GOT3 (cell line): ENCODE data around the gene LLPH.

Source experiments
- DNase-seq: peaks from one replicate; lab custom pipeline; 2025; ENCODE audit warnings: mixed read lengths; lab: John Stamatoyannopoulos, UW

The LLPH gene

GRCh38 chr12:66090157-66090556, 40.4 kb downstream of the LLPH start:
- DNase-seq: no peak

GRCh38 chr12:66087365-66087943, 43.1 kb downstream of the LLPH start:
- no peak for DNase-seq

GRCh38 chr12:66085998-66086397, 44.6 kb downstream of the LLPH start:
- no peak for DNase-seq

GRCh38 chr12:66085213-66085612, 45.3 kb downstream of the LLPH start:
- DNase-seq: no peak

GRCh38 chr12:66083766-66084165, 46.8 kb downstream of the LLPH start:
- no peak for DNase-seq

- no peak for DNase-seq
Measured at GRCh38 chr12:66082744-66083143, 47.8 kb downstream of the LLPH start.

- DNase-seq: no peak
Measured at GRCh38 chr12:66080791-66081190, 49.8 kb downstream of the LLPH start.

GRCh38 chr12:66077542-66077941, 53.0 kb downstream of the LLPH start:
- no peak for DNase-seq

- DNase-seq: no peak
Measured at GRCh38 chr12:66074561-66074960, 56.0 kb downstream of the LLPH start.

- no peak for DNase-seq
Measured at GRCh38 chr12:66072566-66072965, 58.0 kb downstream of the LLPH start.

- DNase-seq: no peak
Measured at GRCh38 chr12:66072135-66072534, 58.4 kb downstream of the LLPH start.

GRCh38 chr12:66071549-66071948, 59.0 kb downstream of the LLPH start:
- DNase-seq: no peak

- no peak for DNase-seq
Measured at GRCh38 chr12:66070378-66071120, 60.0 kb downstream of the LLPH start.

- no peak for DNase-seq
Measured at GRCh38 chr12:66066929-66067523, 63.5 kb downstream of the LLPH start.
